GM12878 (cell line): ENCODE measurements around the gene PLEKHA6. TPM values are rescaled to one million over a fixed set of nuclear protein-coding genes. Genes with fewer than 3 reads are reported as not detected.

Source experiments
- ATAC-seq: fragments of 200-7000 bp; cut with Tn5 transposase; 3 replicates; pipeline ENCODE4 v1.9.1; 2020; ENCODE audit warnings: mild to moderate bottlenecking, moderate library complexity
- BruUV-seq: library from RNA; stranded (reverse); fragments of 400-500 nt; replicated peaks from 2 replicates; lab custom pipeline; 2021; lab: Mats Ljungman, UMichigan
- CTCF ChIA-PET: fragments of 300-600 bp; sonication (Branson Sonifier 250); formaldehyde crosslinking; extraction: SDS; loops from one replicate; lab custom pipeline; 2021; ENCODE audit warnings: inconsistent platforms; lab: Yijun Ruan, JAX
- POLR2A ChIA-PET: fragments of 350-600 bp; formaldehyde crosslinking; extraction: SDS; loops from one replicate; lab custom pipeline; 2021; ENCODE audit warnings: inconsistent platforms; lab: Charles Lee
- RAD21 ChIA-PET: fragments of 300-600 bp; sonication (Branson Sonifier 250); formaldehyde crosslinking; loops from one replicate; lab custom pipeline; 2023; ENCODE audit warnings: antibody characterized with exemption; ENCODE audit not compliant: unreplicated experiment; lab: Charles Lee
- SMC1A ChIA-PET: fragments of 300-600 bp; sonication (Branson Sonifier 250); formaldehyde crosslinking; loops from one replicate; lab custom pipeline; 2023; ENCODE audit not compliant: unreplicated experiment, uncharacterized antibody; lab: Charles Lee
- DNase-seq: peaks from one replicate; pipeline ENCODE4 v3.0.0-alpha.2; 2011; ENCODE audit warnings: low read depth, low spot score
- FAIRE-seq: peaks from 3 replicates; lab custom pipeline; 2011; peaks lifted over from hg19 to GRCh38; lab: Jason Lieb, UNC
- H2AFZ ChIP-seq: 2 replicates; pipeline ENCODE4 v1.6.0; 2011; ENCODE audit warnings: low read depth, low read length, control low read depth; ENCODE audit not compliant: control insufficient read depth
- H3K27ac ChIP-seq: 2 replicates; pipeline ENCODE4 v1.5.1; 2011; ENCODE audit warnings: control low read depth; ENCODE audit not compliant: control insufficient read depth, insufficient read depth
- H3K27me3 ChIP-seq, 2 experiments: replicated peaks in 1 of 2; 2 replicates each; pipeline versions ENCODE4 v1.6.0 to v1.6.1; 2011; ENCODE audit warnings: low read length in 1 of 2; ENCODE audit not compliant: control insufficient read depth in 2 of 2, insufficient read depth in 2 of 2
- H3K36me3 ChIP-seq, 2 experiments: 2 replicates each; pipeline ENCODE4 v1.5.1; 2011; ENCODE audit warnings: low read length in 1 of 2; ENCODE audit not compliant: control insufficient read depth in 2 of 2, insufficient read depth in 2 of 2
- H3K4me1 ChIP-seq: 2 replicates; pipeline ENCODE4 v1.6.1; 2011; ENCODE audit warnings: mild to moderate bottlenecking, low read length, moderate library complexity, mixed read lengths; ENCODE audit not compliant: control insufficient read depth, insufficient read depth
- H3K4me2 ChIP-seq: 2 replicates; pipeline ENCODE4 v1.6.0; 2011; ENCODE audit warnings: control low read depth; ENCODE audit not compliant: control insufficient read depth, insufficient read depth
- H3K4me3 ChIP-seq: fragments of 200-600 bp; sonication (generic); 2 replicates; pipeline ENCODE4 v1.5.1; 2016
- H3K79me2 ChIP-seq: 2 replicates; pipeline ENCODE4 v1.6.0; 2011; ENCODE audit warnings: low read length; ENCODE audit not compliant: control insufficient read depth, insufficient read depth
- H3K9ac ChIP-seq: 2 replicates; pipeline ENCODE4 v1.8.0; 2011; ENCODE audit warnings: low read length, control low read depth, mixed read lengths; ENCODE audit not compliant: control insufficient read depth, insufficient read depth
- H3K9me3 ChIP-seq: replicated peaks from 3 replicates; pipeline ENCODE4 v1.5.1; 2011; ENCODE audit warnings: mild to moderate bottlenecking, low read length; ENCODE audit not compliant: control insufficient read depth, insufficient read depth
- H4K20me1 ChIP-seq: 2 replicates; pipeline ENCODE4 v1.6.0; 2011; ENCODE audit not compliant: control insufficient read depth, insufficient read depth
- CBX5 ChIP-seq: sonication (generic); IDR thresholded peaks from 2 replicates; pipeline ENCODE4 v1.6.1; 2016; ENCODE audit warnings: low read depth, moderate library complexity, mild to moderate bottlenecking, inconsistent platforms
- CHD2 ChIP-seq: IDR thresholded peaks from 2 replicates; pipeline ENCODE4 v1.6.1; 2011; ENCODE audit warnings: low read depth, low read length, improper control_type of control experiment, borderline replicate concordance
- WGBS: methylation state at CpG from one replicate; pipeline ENCODE4 v1.1.6; 2016; ENCODE audit warnings: low lambda C conversion rate; ENCODE audit not compliant: insufficient replicate concordance, insufficient coverage; ENCODE audit errors: missing lambda C conversion rate; 5-methylcytosine and 5-hydroxymethylcytosine counted together
- in situ Hi-C: fragments of 300-500 bp; cut with MboI; formaldehyde crosslinking; loops from 9 replicates; pipeline ENCODE4 v1.14.3; 2018; ENCODE audit warnings: mixed read lengths
- intact Hi-C: fragments of 100-400 bp; cut with micrococcal nuclease; formaldehyde crosslinking; loops from one replicate; pipeline ENCODE4 v1.14.2; 2022; ENCODE audit not compliant: unreplicated experiment
- polyA plus RNA-seq, 11 experiments: library from polyadenylated mRNA; depleted of rRNA in 4 of 11; unstranded in 6 of 11; stranded (reverse) in 5 of 11; fragments of >200 nt; fragmentation: Nextera tagmentation in 4 of 11; fragmentation: Illumina TruSeq in 1 of 11; extraction: Ambion mirVana in 4 of 11; extraction: Trizol in 1 of 11; gene quantifications; 1 replicate in 1 of 11; 2 replicates in 10 of 11; pipeline versions ENCODE4 v1.2.1 to v1.2.3, GENCODE V29; 2011 to 2016; ENCODE audit warnings: inconsistent platforms in 2 of 11, missing spikeins in 2 of 11, low read depth in 1 of 11
- small RNA-seq: library from RNA; depleted of rRNA; stranded (forward); fragments of <200 nt; gene quantifications from one replicate; pipeline ENCODE3, GENCODE V24; 2014
- total RNA-seq, 4 experiments: library from RNA; depleted of rRNA in 3 of 4; stranded (reverse); fragments of >200 nt in 3 of 4; fragmentation: Illumina TruSeq in 1 of 4; extraction: Trizol in 1 of 4; gene quantifications; 2 replicates each; pipeline versions ENCODE4 v1.2.1 to v1.2.3, GENCODE V29; 2013 to 2021

Gene PLEKHA6
- total and polyA plus RNA-seq, 10 of the 15 experiments (the other 5 are each of a cell fraction or from before 2014, with no cell fraction given), result 0.04 to 0.81 (median 0.19) TPM; not detected in 4

DNA sequence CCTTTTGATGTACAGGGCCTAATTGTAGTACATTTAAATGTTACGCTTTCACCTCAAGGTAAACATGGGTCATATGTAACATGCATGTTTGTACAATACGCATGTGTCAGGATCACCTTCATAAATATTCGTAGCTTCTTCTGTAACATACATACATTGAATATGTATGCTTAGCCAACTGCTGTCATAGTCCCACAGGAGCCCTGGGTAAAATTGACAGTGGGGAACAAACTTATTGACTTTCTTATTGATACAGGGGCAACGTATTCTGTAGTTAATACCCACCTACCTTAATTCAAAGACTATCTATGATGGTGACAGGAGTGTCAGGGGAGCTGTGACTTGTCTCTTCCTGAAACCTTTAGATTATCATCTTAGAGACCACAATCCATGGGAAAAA is 189.9 kb downstream of the PLEKHA6 start:
- no peaks in the 10 kb centered on the region for H3K27me3 ChIP-seq
- peaks cover 8% of the 10 kb centered on the region; the same call in 2 of the 3 replicates for H3K9me3 ChIP-seq
- FAIRE-seq (no peak), ATAC-seq (no peak)
- in situ Hi-C loops, result loop anchor here (5.0 to 10.0 kb wide), 3 partner anchors 37 to 335 kb away; no protein-coding TSS in a partner anchor
- H3K36me3 ChIP-seq, result no peaks in the 10 kb centered on the region
- H3K4me2 ChIP-seq, result no peak overlapping the region
- H2AFZ ChIP-seq, result no peak overlapping the region
- 34% methylated on average over 4 of the region's 4 CpGs for WGBS
- CTCF ChIA-PET, result interaction anchor here (0.8 to 1.6 kb wide), 2 partner anchors 41 to 194 kb away, joined by 3 to 8 read pairs; no protein-coding TSS in a partner anchor
- TF ChIP-seq CHD2 (no peak), CBX5 (peak; percentile 31; the same call in 1 of the 2 replicates)
- TF ChIP-seq, all 136 proteins: peak for 1
- no peaks in the 10 kb centered on the region for H3K4me1 ChIP-seq
- POLR2A ChIA-PET, result interaction anchor here (1.6 kb wide), 1 partner anchor 9 kb away, joined by 3 read pairs; no protein-coding TSS in a partner anchor
- SMC1A ChIA-PET, result interaction anchor here (1.1 to 9.1 kb wide), 2 partner anchors 193 to 229 kb away, joined by 3 to 97 read pairs; partner anchors contain the start of gene PLEKHA6
- no peak overlapping the region for H3K27ac ChIP-seq
- no TSS peak for BruUV-seq
- RAD21 ChIA-PET, result no interaction called here
- no peak for DNase-seq
- H3K4me3 ChIP-seq, result no peak overlapping the region
- no peaks in the 10 kb centered on the region for H3K79me2 ChIP-seq
- intact Hi-C loops, result loop anchor here (10.0 kb wide), 2 partner anchors 225 to 335 kb away; no protein-coding TSS in a partner anchor
- H4K20me1 ChIP-seq, result no peaks in the 10 kb centered on the region
- no peak overlapping the region for H3K9ac ChIP-seq

Small RNA genes within 50 kb of the gene (small RNA-seq; reads per million reads assigned to genes)
- gene AL606489.2, result not detected

Other genes starting within 250 kb of the PLEKHA6 start
- not detected in 2 replicates for gene ETNK2, start 207.9 kb downstream of the PLEKHA6 start, total RNA-seq (2014; rRNA removed)
- not detected in 2 replicates for gene ETNK2, start 207.9 kb downstream of the PLEKHA6 start, total RNA-seq (2014; rRNA removed; fragmentation: Illumina TruSeq; extraction: Trizol)
- gene ETNK2, start 207.9 kb downstream of the PLEKHA6 start, total RNA-seq (2021), result not detected in 2 replicates
- 0.14 TPM in 1 of 2 replicates, not detected in the other for gene ETNK2, start 207.9 kb downstream of the PLEKHA6 start, polyA plus RNA-seq (2011; rRNA removed)
- gene ETNK2, start 207.9 kb downstream of the PLEKHA6 start, polyA plus RNA-seq (2014; fragmentation: Illumina TruSeq; extraction: Trizol), result not detected in 2 replicates
- not detected for gene ETNK2, start 207.9 kb downstream of the PLEKHA6 start, polyA plus RNA-seq (2014; fragmentation: Nextera tagmentation; extraction: Ambion mirVana)
- gene ETNK2, start 207.9 kb downstream of the PLEKHA6 start, polyA plus RNA-seq (2014; rRNA removed), result not detected in 2 replicates
- gene ETNK2, start 207.9 kb downstream of the PLEKHA6 start, polyA plus RNA-seq (2016; fragmentation: Nextera tagmentation; extraction: Ambion mirVana), result not detected
- gene REN, start 193.6 kb downstream of the PLEKHA6 start, total RNA-seq (2014; rRNA removed), result not detected in 2 replicates
- not detected in 2 replicates for gene REN, start 193.6 kb downstream of the PLEKHA6 start, total RNA-seq (2014; rRNA removed; fragmentation: Illumina TruSeq; extraction: Trizol)
- not detected in 2 replicates for gene REN, start 193.6 kb downstream of the PLEKHA6 start, total RNA-seq (2021)
- gene REN, start 193.6 kb downstream of the PLEKHA6 start, polyA plus RNA-seq (2011; rRNA removed), result not detected in 2 replicates
- gene REN, start 193.6 kb downstream of the PLEKHA6 start, polyA plus RNA-seq (2014; fragmentation: Illumina TruSeq; extraction: Trizol), result not detected in 2 replicates
- gene REN, start 193.6 kb downstream of the PLEKHA6 start, polyA plus RNA-seq (2014; fragmentation: Nextera tagmentation; extraction: Ambion mirVana), result not detected
- not detected in 2 replicates for gene REN, start 193.6 kb downstream of the PLEKHA6 start, polyA plus RNA-seq (2014; rRNA removed)
- not detected for gene REN, start 193.6 kb downstream of the PLEKHA6 start, polyA plus RNA-seq (2016; fragmentation: Nextera tagmentation; extraction: Ambion mirVana)
- not detected in 2 replicates for gene KISS1, start 163.4 kb downstream of the PLEKHA6 start, total RNA-seq (2014; rRNA removed)
- not detected in 2 replicates for gene KISS1, start 163.4 kb downstream of the PLEKHA6 start, total RNA-seq (2014; rRNA removed; fragmentation: Illumina TruSeq; extraction: Trizol)
- gene KISS1, start 163.4 kb downstream of the PLEKHA6 start, total RNA-seq (2021), result not detected in 2 replicates
- not detected in 2 replicates for gene KISS1, start 163.4 kb downstream of the PLEKHA6 start, polyA plus RNA-seq (2011; rRNA removed)
- gene KISS1, start 163.4 kb downstream of the PLEKHA6 start, polyA plus RNA-seq (2014; fragmentation: Illumina TruSeq; extraction: Trizol), result not detected in 2 replicates
- gene KISS1, start 163.4 kb downstream of the PLEKHA6 start, polyA plus RNA-seq (2014; fragmentation: Nextera tagmentation; extraction: Ambion mirVana), result not detected
- not detected in 2 replicates for gene KISS1, start 163.4 kb downstream of the PLEKHA6 start, polyA plus RNA-seq (2014; rRNA removed)
- not detected for gene KISS1, start 163.4 kb downstream of the PLEKHA6 start, polyA plus RNA-seq (2016; fragmentation: Nextera tagmentation; extraction: Ambion mirVana)
- gene GOLT1A, start 145.9 kb downstream of the PLEKHA6 start, total RNA-seq (2014; rRNA removed), result not detected in 2 replicates
- not detected in 2 replicates for gene GOLT1A, start 145.9 kb downstream of the PLEKHA6 start, total RNA-seq (2014; rRNA removed; fragmentation: Illumina TruSeq; extraction: Trizol)
- gene GOLT1A, start 145.9 kb downstream of the PLEKHA6 start, total RNA-seq (2021), result not detected in 2 replicates
- 0.46 and 0.68 TPM in 2 replicates for gene GOLT1A, start 145.9 kb downstream of the PLEKHA6 start, polyA plus RNA-seq (2011; rRNA removed)
- gene GOLT1A, start 145.9 kb downstream of the PLEKHA6 start, polyA plus RNA-seq (2014; fragmentation: Illumina TruSeq; extraction: Trizol), result 0.65 TPM in 1 of 2 replicates, not detected in the other
- gene GOLT1A, start 145.9 kb downstream of the PLEKHA6 start, polyA plus RNA-seq (2014; fragmentation: Nextera tagmentation; extraction: Ambion mirVana), result under 1 TPM in 1 of 2 experiments, not detected in 1; 0.09 TPM
- gene GOLT1A, start 145.9 kb downstream of the PLEKHA6 start, polyA plus RNA-seq (2014; rRNA removed), result not detected in 2 replicates
- gene GOLT1A, start 145.9 kb downstream of the PLEKHA6 start, polyA plus RNA-seq (2016; fragmentation: Nextera tagmentation; extraction: Ambion mirVana), result not detected
- 34.8 TPM in 2 replicates for gene PPP1R15B, start 51.9 kb upstream of the PLEKHA6 start, total RNA-seq (2014; rRNA removed)
- 32.7 and 32.9 TPM in 2 replicates for gene PPP1R15B, start 51.9 kb upstream of the PLEKHA6 start, total RNA-seq (2014; rRNA removed; fragmentation: Illumina TruSeq; extraction: Trizol)
- 37.7 and 38.1 TPM in 2 replicates for gene PPP1R15B, start 51.9 kb upstream of the PLEKHA6 start, total RNA-seq (2021)
- 27.2 and 32.6 TPM in 2 replicates for gene PPP1R15B, start 51.9 kb upstream of the PLEKHA6 start, polyA plus RNA-seq (2011; rRNA removed)
- gene PPP1R15B, start 51.9 kb upstream of the PLEKHA6 start, polyA plus RNA-seq (2014; fragmentation: Illumina TruSeq; extraction: Trizol), result 33.4 and 38.5 TPM in 2 replicates
- 10 to 100 TPM; 13.9 to 17.1 TPM for gene PPP1R15B, start 51.9 kb upstream of the PLEKHA6 start, polyA plus RNA-seq (2014; fragmentation: Nextera tagmentation; extraction: Ambion mirVana)
- gene PPP1R15B, start 51.9 kb upstream of the PLEKHA6 start, polyA plus RNA-seq (2014; rRNA removed), result 24.8 and 25.8 TPM in 2 replicates
- 10 to 100 TPM; 13.9 to 15.4 TPM for gene PPP1R15B, start 51.9 kb upstream of the PLEKHA6 start, polyA plus RNA-seq (2016; fragmentation: Nextera tagmentation; extraction: Ambion mirVana)
- gene PIK3C2B, start 134.9 kb upstream of the PLEKHA6 start, total RNA-seq (2014; rRNA removed), result 13.9 and 16.3 TPM in 2 replicates
- gene PIK3C2B, start 134.9 kb upstream of the PLEKHA6 start, total RNA-seq (2014; rRNA removed; fragmentation: Illumina TruSeq; extraction: Trizol), result 8.5 and 9.2 TPM in 2 replicates
- 33.5 and 38.1 TPM in 2 replicates for gene PIK3C2B, start 134.9 kb upstream of the PLEKHA6 start, total RNA-seq (2021)
- 15.9 and 33.9 TPM in 2 replicates for gene PIK3C2B, start 134.9 kb upstream of the PLEKHA6 start, polyA plus RNA-seq (2011; rRNA removed)
- 10.2 and 14.4 TPM in 2 replicates for gene PIK3C2B, start 134.9 kb upstream of the PLEKHA6 start, polyA plus RNA-seq (2014; fragmentation: Illumina TruSeq; extraction: Trizol)
- 1 to 10 TPM; 2.2 to 5.0 TPM for gene PIK3C2B, start 134.9 kb upstream of the PLEKHA6 start, polyA plus RNA-seq (2014; fragmentation: Nextera tagmentation; extraction: Ambion mirVana)
- 23.8 and 28.2 TPM in 2 replicates for gene PIK3C2B, start 134.9 kb upstream of the PLEKHA6 start, polyA plus RNA-seq (2014; rRNA removed)
- gene PIK3C2B, start 134.9 kb upstream of the PLEKHA6 start, polyA plus RNA-seq (2016; fragmentation: Nextera tagmentation; extraction: Ambion mirVana), result 1 to 10 TPM; 6.0 to 8.2 TPM
- gene MDM4, start 156.5 kb upstream of the PLEKHA6 start, total RNA-seq (2014; rRNA removed), result 36.8 and 43.9 TPM in 2 replicates
- 36.1 and 37.8 TPM in 2 replicates for gene MDM4, start 156.5 kb upstream of the PLEKHA6 start, total RNA-seq (2014; rRNA removed; fragmentation: Illumina TruSeq; extraction: Trizol)
- 54.5 and 64.5 TPM in 2 replicates for gene MDM4, start 156.5 kb upstream of the PLEKHA6 start, total RNA-seq (2021)
- gene MDM4, start 156.5 kb upstream of the PLEKHA6 start, polyA plus RNA-seq (2011; rRNA removed), result 74.4 and 108 TPM in 2 replicates
- gene MDM4, start 156.5 kb upstream of the PLEKHA6 start, polyA plus RNA-seq (2014; fragmentation: Illumina TruSeq; extraction: Trizol), result 12.4 and 13.7 TPM in 2 replicates
- gene MDM4, start 156.5 kb upstream of the PLEKHA6 start, polyA plus RNA-seq (2014; fragmentation: Nextera tagmentation; extraction: Ambion mirVana), result 10 to 100 TPM in 1 of 2 experiments, 1 to 10 TPM in 1; 2.5 to 11.5 TPM
- gene MDM4, start 156.5 kb upstream of the PLEKHA6 start, polyA plus RNA-seq (2014; rRNA removed), result 20.5 and 20.6 TPM in 2 replicates
- 10 to 100 TPM; 22.3 to 23.2 TPM for gene MDM4, start 156.5 kb upstream of the PLEKHA6 start, polyA plus RNA-seq (2016; fragmentation: Nextera tagmentation; extraction: Ambion mirVana)